Esophagus (tissue), 2 donors: Measurements from ENCODE around the gene FOXA3. TPM values are rescaled to one million over a fixed set of nuclear protein-coding genes. Genes with fewer than 3 reads are reported as not detected.
A peak's percentile ranks its signal among the peaks of the same experiment; 100 is the strongest.
"Not testable (repeated sequence)": the region's sequence is repeated elsewhere in the genome, so short reads cannot be mapped to it uniquely, and the experiment has no call there.

Experiments used
- H3K27ac ChIP-seq, 2 donors: one replicate each; pipeline ENCODE4 v1.5.1; 2013; ENCODE audit warnings: low read depth in 2 of 2, mild to moderate bottlenecking in 2 of 2, inconsistent platforms in 1 of 2, low read length in 1 of 2, moderate library complexity in 1 of 2
- H3K27me3 ChIP-seq, 2 donors: one replicate each; pipeline ENCODE4 v1.6.1; 2013; ENCODE audit warnings: low read length in 2 of 2, control low read depth in 1 of 2, mild to moderate bottlenecking in 1 of 2; ENCODE audit not compliant: insufficient read depth in 2 of 2, control insufficient read depth in 1 of 2
- H3K36me3 ChIP-seq, 2 donors: one replicate each; pipeline ENCODE4 v1.6.1; 2013; ENCODE audit warnings: low read length in 1 of 2; ENCODE audit not compliant: control insufficient read depth in 2 of 2, insufficient read depth in 2 of 2
- H3K4me1 ChIP-seq, 2 donors: one replicate each; pipeline ENCODE4 v1.6.1; 2013; ENCODE audit warnings: low read length in 1 of 2; ENCODE audit not compliant: control insufficient read depth in 2 of 2, insufficient read depth in 2 of 2
- H3K4me3 ChIP-seq, 2 donors: one replicate each; pipeline ENCODE4 v1.5.1; 2013; ENCODE audit warnings: low read length in 2 of 2, mild to moderate bottlenecking in 2 of 2, low read depth in 1 of 2, moderate library complexity in 1 of 2
- H3K9me3 ChIP-seq, 2 donors: one replicate each; pipeline ENCODE4 v1.6.1; 2013; ENCODE audit warnings: mild to moderate bottlenecking in 2 of 2, low read depth in 1 of 2, low read length in 1 of 2, moderate library complexity in 1 of 2; ENCODE audit not compliant: control insufficient read depth in 2 of 2, insufficient read depth in 1 of 2
- WGBS, 2 donors: extraction: QIAGEN DNeasy Blood & Tissue Kit; methylation state at CpG; one replicate each; pipeline ENCODE4 v1.1.7; 2013; 5-methylcytosine and 5-hydroxymethylcytosine counted together
- polyA plus RNA-seq, 2 donors: library from polyadenylated mRNA; stranded (reverse); fragments of 200-250 nt; gene quantifications; one replicate each; pipeline ENCODE4 v1.2.3, GENCODE V29; 2013
- donor health status: healthy with polysubstance abuse.
- donor health status: Bipolar disorder and iron deficiency.

FOXA3 gene
- polyA plus RNA-seq, 2 donors = 0.02 to 0.10 TPM

- H3K9me3 ChIP-seq = no peaks in the 10 kb centered on the region
- peak within 1 kb of the TSS; percentile 59 to 83 for H3K4me3 ChIP-seq
- peaks cover 0 to 2% of the 10 kb centered on the region in 2 donors for H3K36me3 ChIP-seq
- H3K27ac ChIP-seq = peak within 1 kb of the TSS; percentile 90 to 95
- WGBS, 2 donors = 0% methylated on average over 96 to 107 of the region's 107 CpGs
- peaks cover 9 to 21% of the 10 kb centered on the region in 2 donors for H3K4me1 ChIP-seq
- no peaks in the 10 kb centered on the region for H3K27me3 ChIP-seq
These were observed 21.7 kb downstream of the FOXA3 start, which contains the start of gene IRF2BP1 for GRCh38 chr19:45885556-45886426. TSS of gene IRF2BP1 (minus strand) at chr19:45886141. CDS start at chr19:45885774, 367 bp downstream.

- H3K4me3 ChIP-seq = peak overlapping the region; percentile 59 to 83
- H3K36me3 ChIP-seq = peaks cover 0 to 2% of the 10 kb centered on the region in 2 donors
- H3K27me3 ChIP-seq = no peaks in the 10 kb centered on the region
- no peaks in the 10 kb centered on the region for H3K9me3 ChIP-seq
- peak overlapping the region; percentile 90 to 95 for H3K27ac ChIP-seq
- WGBS, 2 donors = 1% methylated on average over 31 to 32 of the region's 32 CpGs
- H3K4me1 ChIP-seq = peaks cover 9 to 21% of the 10 kb centered on the region in 2 donors
These were observed 22.5 kb downstream of the FOXA3 start for GRCh38 chr19:45886427-45887199.

- WGBS, 2 donors = 45 to 49% methylated on average over 10 of the region's 10 CpGs
- Histone ChIP-seq H3K4me3 (peak overlapping the region; percentile 59 to 83), H3K27me3 (no peaks in the 10 kb centered on the region), H3K4me1 (peaks cover 9 to 21% of the 10 kb centered on the region in 2 donors), H3K36me3 (peaks cover 0 to 2% of the 10 kb centered on the region in 2 donors), H3K27ac (peak overlapping the region; percentile 90 to 95), H3K9me3 (no peaks in the 10 kb centered on the region)
These were observed 23.1 kb downstream of the FOXA3 start for GRCh38 chr19:45887200-45887710.

- Histone ChIP-seq H3K9me3 (no peaks in the 10 kb centered on the region), H3K27ac (no peak overlapping the region)
- WGBS, 2 donors = 71% methylated on average over 6 of the region's 6 CpGs
These were observed 25.2 kb downstream of the FOXA3 start for GRCh38 chr19:45889210-45889885.

GRCh38 chr19:45890877-45891276 is 26.8 kb downstream of the FOXA3 start:
- no peaks in the 10 kb centered on the region for H3K9me3 ChIP-seq
- no peak overlapping the region for H3K4me3 ChIP-seq
- H3K27ac ChIP-seq = no peak overlapping the region
- no peaks in the 10 kb centered on the region for H3K36me3 ChIP-seq
- H3K27me3 ChIP-seq = no peaks in the 10 kb centered on the region
- H3K4me1 ChIP-seq = no peaks in the 10 kb centered on the region
- 85 to 88% methylated on average over 11 to 17 of the region's 17 CpGs for WGBS, 2 donors

More at GRCh38 chr19:45889210-45889885, 25.2 kb downstream of the FOXA3 start:
- Histone ChIP-seq H3K4me1 (peaks cover under 1 to 11% of the 10 kb centered on the region in 2 donors), H3K4me3 (no peak overlapping the region), H3K27me3 (no peaks in the 10 kb centered on the region), H3K36me3 (peaks cover 0 to 2% of the 10 kb centered on the region in 2 donors)

- no peak overlapping the region for H3K27ac ChIP-seq
- H3K36me3 ChIP-seq = peaks cover 0 to 9% of the 10 kb centered on the region in 2 donors
These were observed 31.4 kb downstream of the FOXA3 start for GRCh38 chr19:45895519-45895972.

GRCh38 chr19:45895983-45896599 is 32.0 kb downstream of the FOXA3 start:
- not testable (repeated sequence) for H3K9me3 ChIP-seq, H3K4me3 ChIP-seq, H3K27ac ChIP-seq, H3K36me3 ChIP-seq, H3K27me3 ChIP-seq, H3K4me1 ChIP-seq
- 96 to 97% methylated on average over 12 of the region's 12 CpGs for WGBS, 2 donors

More at GRCh38 chr19:45895519-45895972, 31.4 kb downstream of the FOXA3 start:
- Histone ChIP-seq H3K4me1 (no peaks in the 10 kb centered on the region), H3K4me3 (no peak overlapping the region), H3K9me3 (no peaks in the 10 kb centered on the region), H3K27me3 (no peaks in the 10 kb centered on the region)
- WGBS, 2 donors = 80 to 81% methylated on average over 9 of the region's 9 CpGs

GRCh38 chr19:45897261-45897812 is 33.2 kb downstream of the FOXA3 start:
- Histone ChIP-seq H3K4me1 (peaks cover 4% of the 10 kb centered on the region in 2 donors), H3K27ac (no peak overlapping the region), H3K4me3 (no peak overlapping the region), H3K36me3 (peaks cover 0 to 9% of the 10 kb centered on the region in 2 donors), H3K27me3 (no peaks in the 10 kb centered on the region), H3K9me3 (no peaks in the 10 kb centered on the region)
- WGBS, 2 donors = 92 to 93% methylated on average over 8 of the region's 8 CpGs
